T-helper 17 cell (primary cell): ENCODE data around the gene OVCH1. TPM values are rescaled to one million over a fixed set of nuclear protein-coding genes. Genes with fewer than 3 reads are reported as not detected.
"Not testable (repeated sequence)": the region's sequence is repeated elsewhere in the genome, so short reads cannot be mapped to it uniquely, and the experiment has no call there.

Experiments used
- ATAC-seq: fragments of 150-1000 bp; cut with Tn5 transposase; 2 replicates; pipeline ENCODE4 v1.10.0; 2021; ENCODE audit warnings: mild to moderate bottlenecking, moderate library complexity
- DNase-seq, 3 donors: peaks; one replicate each; pipeline versions ENCODE4 v3.0.0 to v3.0.0-alpha.2; 2020 to 2021
- H3K9me3 ChIP-seq: one replicate; pipeline ENCODE4 v1.7.0; 2013; ENCODE audit warnings: low read length, mild to moderate bottlenecking; ENCODE audit not compliant: control insufficient read depth, poor library complexity, severe bottlenecking
- H3K27ac Mint-ChIP-seq: one replicate; pipeline ENCODE4 v1.8.0; 2022; ENCODE audit warnings: mild to moderate bottlenecking, moderate library complexity, mixed read lengths
- H3K27me3 Mint-ChIP-seq: one replicate; pipeline ENCODE4 v1.8.0; 2022; ENCODE audit warnings: mixed read lengths
- H3K36me3 Mint-ChIP-seq: one replicate; pipeline ENCODE4 v1.8.0; 2022; ENCODE audit warnings: low read depth, mixed read lengths
- H3K4me1 Mint-ChIP-seq: one replicate; pipeline ENCODE4 v1.8.0; 2022; ENCODE audit warnings: mild to moderate bottlenecking, mixed read lengths
- H3K4me3 Mint-ChIP-seq: one replicate; pipeline ENCODE4 v1.8.0; 2022; ENCODE audit warnings: mild to moderate bottlenecking, moderate library complexity, mixed read lengths
- total RNA-seq, 4 donors: library from RNA in 2 of 4; stranded (reverse) in 2 of 4; gene quantifications; one replicate each; pipeline ENCODE4 v1.2.3 and lab custom pipeline; 2022 to 2026

Gene OVCH1
- total RNA-seq, 2 donors from 2014 or later, result not detected

DNA sequence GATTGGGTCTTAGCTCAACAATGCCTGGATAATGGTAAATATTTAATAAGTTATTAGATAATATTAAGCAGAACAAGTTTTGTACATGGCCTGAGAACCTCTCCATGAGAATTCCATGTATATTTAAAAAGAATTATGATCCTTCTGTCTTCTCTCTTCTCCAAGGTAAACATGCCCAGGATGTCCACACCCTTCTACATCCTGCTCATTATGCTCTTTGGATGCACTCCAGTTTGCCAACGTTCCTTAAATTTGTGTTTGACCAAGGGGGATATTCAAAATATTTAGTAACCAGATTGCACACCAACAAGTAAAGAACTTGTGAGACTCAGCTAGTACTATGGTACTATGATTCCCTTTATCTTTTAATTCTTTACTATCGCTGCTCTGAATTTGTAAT lies 71.8 kb downstream of the OVCH1 start:
- Mint-ChIP-seq H3K27ac (no peak overlapping the region), H3K4me1 (peaks cover 7% of the 10 kb centered on the region), H3K36me3 (no peaks in the 10 kb centered on the region), H3K4me3 (no peak overlapping the region), H3K27me3 (peaks cover 23% of the 10 kb centered on the region)
- no peak for ATAC-seq
- DNase-seq, result no peak
- no peaks in the 10 kb centered on the region for H3K9me3 ChIP-seq

DNA sequence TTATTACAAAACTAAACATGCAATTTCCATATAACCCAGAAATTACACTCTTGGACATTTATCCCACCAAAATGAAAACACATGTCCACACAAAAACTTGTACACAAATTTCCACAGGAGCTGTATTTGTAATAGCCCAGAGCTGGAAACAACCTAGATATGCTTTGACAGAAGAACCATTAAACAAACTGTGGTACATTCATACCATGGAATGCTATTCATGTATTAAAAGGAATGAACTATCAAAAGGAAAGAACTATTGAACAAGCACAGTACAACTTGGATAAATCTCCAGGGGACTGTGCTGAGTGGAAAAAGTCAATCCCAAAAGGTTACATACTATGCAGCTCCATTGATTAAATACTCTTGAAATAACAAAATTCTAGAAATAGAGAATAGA lies 80.7 kb downstream of the OVCH1 start:
- ATAC-seq (no peak), DNase-seq (no peak)
- Mint-ChIP-seq H3K36me3 (peaks cover 6% of the 10 kb centered on the region), H3K27ac (no peak overlapping the region), H3K4me3 (no peak overlapping the region), H3K27me3 (peaks cover 42% of the 10 kb centered on the region), H3K4me1 (no peaks in the 10 kb centered on the region)
- H3K9me3 ChIP-seq, result no peaks in the 10 kb centered on the region

GRCh38 chr12:29415111-29415510 lies 82.4 kb downstream of the OVCH1 start:
- Mint-ChIP-seq H3K27me3 (peaks cover 38% of the 10 kb centered on the region), H3K4me1 (no peaks in the 10 kb centered on the region), H3K36me3 (peaks cover 6% of the 10 kb centered on the region), H3K27ac (no peak overlapping the region), H3K4me3 (no peak overlapping the region)
- ATAC-seq (no peak), DNase-seq (no peak)
- no peaks in the 10 kb centered on the region for H3K9me3 ChIP-seq

- H3K27ac Mint-ChIP-seq, result no peak overlapping the region
- DNase-seq (no peak), ATAC-seq (no peak)
- H3K4me1 Mint-ChIP-seq, result no peaks in the 10 kb centered on the region
- peaks cover 6% of the 10 kb centered on the region for H3K36me3 Mint-ChIP-seq
- H3K27me3 Mint-ChIP-seq, result peaks cover 33% of the 10 kb centered on the region
- H3K4me3 Mint-ChIP-seq, result no peak overlapping the region
- no peaks in the 10 kb centered on the region for H3K9me3 ChIP-seq
Observed at GRCh38 chr12:29414368-29414767, 83.1 kb downstream of the OVCH1 start.

DNA sequence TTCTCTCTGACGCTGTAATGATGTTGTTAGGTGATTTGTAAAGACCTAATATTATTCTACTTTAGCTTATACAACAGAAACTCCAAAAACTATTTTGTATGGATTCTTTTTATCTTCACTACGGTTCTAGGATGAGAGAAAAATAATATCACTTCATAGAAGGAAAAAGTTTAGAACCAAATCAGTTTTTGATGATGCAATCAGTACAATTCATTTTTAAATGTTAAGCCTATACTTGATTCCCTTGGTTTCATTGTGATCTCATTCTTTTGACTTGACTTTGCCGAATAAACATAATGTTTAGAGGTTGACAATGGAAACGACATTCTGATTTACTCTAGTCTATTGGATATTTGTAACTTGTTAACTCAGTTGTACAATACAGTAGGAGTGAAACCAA lies 91.9 kb downstream of the OVCH1 start:
- H3K9me3 ChIP-seq, result no peaks in the 10 kb centered on the region
- H3K36me3 Mint-ChIP-seq, result no peaks in the 10 kb centered on the region
- peaks cover 13% of the 10 kb centered on the region for H3K27me3 Mint-ChIP-seq
- no peak overlapping the region for H3K4me3 Mint-ChIP-seq
- DNase-seq (no peak), ATAC-seq (no peak)
- no peak overlapping the region for H3K27ac Mint-ChIP-seq
- peaks cover 3% of the 10 kb centered on the region for H3K4me1 Mint-ChIP-seq

DNA sequence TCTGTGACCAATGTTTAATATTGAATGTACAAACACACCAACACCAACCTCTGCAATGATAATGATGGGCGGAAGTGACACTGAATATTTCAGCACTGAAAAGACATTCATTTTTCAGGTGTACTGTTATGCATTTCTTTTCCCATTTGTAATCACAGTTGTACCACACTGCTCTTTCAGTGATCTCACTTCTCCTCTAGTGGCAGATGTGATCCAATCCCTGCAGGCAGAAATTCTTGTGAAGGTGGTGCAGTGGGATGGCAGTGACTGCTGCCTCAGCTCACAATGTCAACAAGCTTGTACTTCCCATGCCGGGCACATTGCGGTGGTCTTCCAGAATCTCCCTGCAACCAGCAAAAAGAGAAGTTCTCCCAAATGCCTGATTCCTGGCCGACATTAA lies 93.5 kb downstream of the OVCH1 start:
- Mint-ChIP-seq H3K36me3 (no peaks in the 10 kb centered on the region), H3K4me3 (no peak overlapping the region), H3K27ac (no peak overlapping the region), H3K27me3 (peaks cover 16% of the 10 kb centered on the region), H3K4me1 (peaks cover 3% of the 10 kb centered on the region)
- DNase-seq, result no peak
- no peaks in the 10 kb centered on the region for H3K9me3 ChIP-seq
- ATAC-seq, result no peak

- Mint-ChIP-seq H3K4me1 (peaks cover 3% of the 10 kb centered on the region), H3K27ac (no peak overlapping the region), H3K27me3 (peaks cover 25% of the 10 kb centered on the region), H3K4me3 (no peak overlapping the region), H3K36me3 (no peaks in the 10 kb centered on the region)
- no peaks in the 10 kb centered on the region for H3K9me3 ChIP-seq
- ATAC-seq, result no peak
- DNase-seq, result no peak
Observed at GRCh38 chr12:29402437-29402836, 95.0 kb downstream of the OVCH1 start.

- Mint-ChIP-seq H3K4me3 (no peak overlapping the region), H3K27me3 (peaks cover 26% of the 10 kb centered on the region), H3K27ac (no peak overlapping the region), H3K4me1 (peaks cover 3% of the 10 kb centered on the region), H3K36me3 (no peaks in the 10 kb centered on the region)
- H3K9me3 ChIP-seq, result no peaks in the 10 kb centered on the region
- ATAC-seq (no peak), DNase-seq (no peak)
Observed at GRCh38 chr12:29398495-29398894, 99.0 kb downstream of the OVCH1 start.

GRCh38 chr12:29396774-29397173 lies 100.7 kb downstream of the OVCH1 start:
- no peak for ATAC-seq
- H3K4me3 Mint-ChIP-seq, result no peak overlapping the region

GRCh38 chr12:29395356-29395755 lies 102.1 kb downstream of the OVCH1 start:
- no peak overlapping the region for H3K4me3 Mint-ChIP-seq
- H3K36me3 Mint-ChIP-seq, result no peaks in the 10 kb centered on the region
- H3K27ac Mint-ChIP-seq, result no peak overlapping the region
- H3K4me1 Mint-ChIP-seq, result peaks cover 5% of the 10 kb centered on the region
- no peak for DNase-seq
- H3K9me3 ChIP-seq, result no peaks in the 10 kb centered on the region
- no peak for ATAC-seq
- H3K27me3 Mint-ChIP-seq, result peaks cover 21% of the 10 kb centered on the region

More at GRCh38 chr12:29396774-29397173, 100.7 kb downstream of the OVCH1 start:
- no peak for DNase-seq
- Mint-ChIP-seq H3K4me1 (no peaks in the 10 kb centered on the region), H3K36me3 (no peaks in the 10 kb centered on the region), H3K27ac (no peak overlapping the region), H3K27me3 (peaks cover 24% of the 10 kb centered on the region)
- no peaks in the 10 kb centered on the region for H3K9me3 ChIP-seq

- peak overlapping the region; percentile 90 for H3K27ac Mint-ChIP-seq
- H3K27me3 Mint-ChIP-seq, H3K4me1 Mint-ChIP-seq, H3K36me3 Mint-ChIP-seq, H3K9me3 ChIP-seq, DNase-seq: not testable (repeated sequence)
- ATAC-seq, result peak; percentile 86
- H3K4me3 Mint-ChIP-seq, result peak overlapping the region; percentile 61
Observed at GRCh38 chr12:29390419-29390818, 107.1 kb downstream of the OVCH1 start.

GRCh38 chr12:29389295-29389919 lies 108.1 kb downstream of the OVCH1 start:
- peak in 1 of 3 donors; percentile 5 for DNase-seq

DNA sequence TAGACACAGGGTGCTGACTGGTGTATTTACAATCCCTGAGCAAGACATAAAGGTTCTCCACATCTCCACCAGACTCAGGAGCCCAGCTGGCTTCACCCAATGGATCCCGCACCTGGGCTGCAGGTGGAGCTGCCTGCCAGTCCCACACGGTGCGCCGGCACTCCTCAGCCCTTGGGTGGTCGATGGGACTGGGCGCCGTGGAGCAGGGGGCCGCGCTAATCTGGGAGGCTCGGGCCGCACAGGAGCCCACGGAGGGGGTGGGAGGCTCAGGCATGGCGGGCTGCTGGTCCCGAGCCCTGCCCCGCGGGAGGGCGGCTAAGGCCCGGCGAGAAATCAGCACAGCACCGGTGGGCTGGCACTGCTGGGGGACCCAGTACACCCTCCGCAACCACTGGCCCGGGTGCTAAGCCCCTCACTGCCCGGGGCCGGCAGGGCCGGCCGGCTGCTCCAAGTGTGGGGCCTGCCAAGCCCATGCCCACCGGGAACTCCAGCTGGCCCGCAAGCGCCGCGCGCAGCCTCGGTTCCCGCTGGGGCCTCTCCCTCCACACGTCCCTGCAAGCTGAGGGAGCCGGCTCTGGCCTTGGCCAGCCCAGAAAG lies 111.3 kb downstream of the OVCH1 start:
- not testable (repeated sequence) for H3K4me3 Mint-ChIP-seq, ATAC-seq, H3K9me3 ChIP-seq, DNase-seq, H3K36me3 Mint-ChIP-seq, H3K27ac Mint-ChIP-seq, H3K27me3 Mint-ChIP-seq
- peaks cover 17% of the 10 kb centered on the region for H3K4me1 Mint-ChIP-seq

More at GRCh38 chr12:29389295-29389919, 108.1 kb downstream of the OVCH1 start:
- Mint-ChIP-seq H3K36me3 (no peaks in the 10 kb centered on the region), H3K4me3 (no peak overlapping the region), H3K27me3 (no peaks in the 10 kb centered on the region), H3K4me1 (peaks cover 10% of the 10 kb centered on the region), H3K27ac (peak overlapping the region; percentile 90)
- ATAC-seq, result peak; percentile 45
- no peaks in the 10 kb centered on the region for H3K9me3 ChIP-seq

GRCh38 chr12:29385194-29385593 lies 112.3 kb downstream of the OVCH1 start:
- not testable (repeated sequence) for H3K36me3 Mint-ChIP-seq, H3K9me3 ChIP-seq, H3K27ac Mint-ChIP-seq, H3K4me3 Mint-ChIP-seq, H3K27me3 Mint-ChIP-seq, ATAC-seq, DNase-seq
- H3K4me1 Mint-ChIP-seq, result peaks cover 17% of the 10 kb centered on the region
